Amygdala (tissue), 56 donors: ENCODE data around the gene LIPE.
"Not testable (repeated sequence)": the region's sequence is repeated elsewhere in the genome, so short reads cannot be mapped to it uniquely, and the experiment has no call there.

Source experiments
- DNase-seq, 56 donors: peaks; one replicate each; lab custom pipeline; 2025; lab: John Stamatoyannopoulos, UW

Gene LIPE, protein sequence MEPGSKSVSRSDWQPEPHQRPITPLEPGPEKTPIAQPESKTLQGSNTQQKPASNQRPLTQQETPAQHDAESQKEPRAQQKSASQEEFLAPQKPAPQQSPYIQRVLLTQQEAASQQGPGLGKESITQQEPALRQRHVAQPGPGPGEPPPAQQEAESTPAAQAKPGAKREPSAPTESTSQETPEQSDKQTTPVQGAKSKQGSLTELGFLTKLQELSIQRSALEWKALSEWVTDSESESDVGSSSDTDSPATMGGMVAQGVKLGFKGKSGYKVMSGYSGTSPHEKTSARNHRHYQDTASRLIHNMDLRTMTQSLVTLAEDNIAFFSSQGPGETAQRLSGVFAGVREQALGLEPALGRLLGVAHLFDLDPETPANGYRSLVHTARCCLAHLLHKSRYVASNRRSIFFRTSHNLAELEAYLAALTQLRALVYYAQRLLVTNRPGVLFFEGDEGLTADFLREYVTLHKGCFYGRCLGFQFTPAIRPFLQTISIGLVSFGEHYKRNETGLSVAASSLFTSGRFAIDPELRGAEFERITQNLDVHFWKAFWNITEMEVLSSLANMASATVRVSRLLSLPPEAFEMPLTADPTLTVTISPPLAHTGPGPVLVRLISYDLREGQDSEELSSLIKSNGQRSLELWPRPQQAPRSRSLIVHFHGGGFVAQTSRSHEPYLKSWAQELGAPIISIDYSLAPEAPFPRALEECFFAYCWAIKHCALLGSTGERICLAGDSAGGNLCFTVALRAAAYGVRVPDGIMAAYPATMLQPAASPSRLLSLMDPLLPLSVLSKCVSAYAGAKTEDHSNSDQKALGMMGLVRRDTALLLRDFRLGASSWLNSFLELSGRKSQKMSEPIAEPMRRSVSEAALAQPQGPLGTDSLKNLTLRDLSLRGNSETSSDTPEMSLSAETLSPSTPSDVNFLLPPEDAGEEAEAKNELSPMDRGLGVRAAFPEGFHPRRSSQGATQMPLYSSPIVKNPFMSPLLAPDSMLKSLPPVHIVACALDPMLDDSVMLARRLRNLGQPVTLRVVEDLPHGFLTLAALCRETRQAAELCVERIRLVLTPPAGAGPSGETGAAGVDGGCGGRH

DNA sequence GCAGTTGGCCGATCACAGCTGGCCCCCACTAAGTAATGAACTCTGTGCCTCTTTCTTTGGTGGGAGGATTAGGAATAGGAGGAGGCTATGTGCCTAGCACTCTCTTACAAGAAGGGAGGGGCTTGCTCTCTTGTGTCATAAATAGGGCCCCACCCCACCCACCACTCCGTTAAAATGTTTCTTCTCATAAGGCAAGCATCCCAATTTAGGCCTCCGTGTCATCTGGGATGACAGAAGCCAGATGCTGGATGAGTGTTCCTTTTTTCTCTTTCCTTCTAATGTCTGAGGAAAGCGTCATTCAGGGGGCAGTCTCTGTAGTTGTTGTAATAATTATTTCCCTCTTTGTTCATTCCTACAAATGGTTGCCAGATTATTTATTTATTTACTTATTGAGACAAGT, at the start of gene LIPE:
Gene LIPE (minus strand): TSS at position 76 of the 400 bp plus-strand sequence. CDS start 239 bp downstream, outside the sequence.
- peak in 2 of 56 donors; percentile 14 to 25 for DNase-seq

DNA sequence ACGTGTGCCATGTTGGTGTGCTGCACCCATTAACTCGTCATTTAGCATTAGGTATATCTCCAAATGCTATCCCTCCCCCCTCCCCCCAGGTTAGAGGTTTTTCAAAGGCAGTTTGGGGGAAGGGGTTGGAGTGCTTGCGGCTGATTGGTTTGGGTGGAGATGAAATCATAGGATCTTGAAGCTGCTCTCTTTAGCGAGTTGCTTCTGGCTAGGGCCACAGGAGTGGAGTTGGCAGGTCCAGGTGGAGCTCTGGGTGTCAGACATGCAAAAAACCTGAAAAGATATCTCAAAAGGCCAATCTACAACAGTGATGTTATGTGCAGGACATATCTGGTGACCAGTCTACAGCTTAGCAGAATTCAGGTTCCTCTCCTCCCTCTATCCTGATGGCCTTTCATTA, 48.2 kb upstream of the LIPE start:
- DNase-seq, result no peak

DNA sequence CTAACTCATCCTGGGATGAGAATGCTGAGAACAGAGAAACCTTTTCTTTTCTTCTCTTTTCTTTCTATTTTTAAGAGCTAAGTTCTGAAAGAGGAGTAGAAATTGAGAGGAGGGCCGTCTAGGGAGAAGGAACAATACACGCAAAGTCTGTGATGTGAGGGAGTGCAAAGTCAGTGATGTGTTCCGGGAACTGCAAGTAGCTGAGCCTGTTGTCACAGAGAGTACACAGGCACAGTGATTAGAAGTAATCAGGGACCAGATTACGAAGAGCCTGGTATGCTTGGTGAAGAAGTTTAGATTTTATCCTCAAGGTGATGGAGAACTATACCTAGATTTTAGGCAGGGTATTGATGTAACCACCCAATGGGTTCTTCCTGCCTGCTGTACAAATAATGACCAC, 47.6 kb upstream of the LIPE start:
- DNase-seq, result no peak

DNA sequence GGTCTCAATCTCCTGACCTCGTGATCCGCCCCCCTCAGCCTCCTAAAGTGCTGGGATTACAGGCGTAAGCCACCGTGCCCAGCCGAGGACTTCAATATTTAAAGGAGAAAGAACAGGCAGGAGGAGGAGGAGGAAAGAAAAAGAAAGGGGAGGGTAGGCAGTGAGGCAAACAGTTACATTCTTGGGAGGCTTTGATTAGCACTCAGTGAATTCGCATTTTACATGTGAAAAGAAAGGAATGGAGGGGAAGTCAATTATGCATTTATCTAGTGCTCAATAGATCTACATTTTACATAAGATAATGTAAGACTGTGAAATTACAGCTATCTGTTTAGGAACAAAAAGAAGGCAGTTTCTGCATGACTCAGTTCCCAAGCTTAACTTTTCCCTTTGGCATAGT, 46.5 kb upstream of the LIPE start:
- DNase-seq, result no peak

DNA sequence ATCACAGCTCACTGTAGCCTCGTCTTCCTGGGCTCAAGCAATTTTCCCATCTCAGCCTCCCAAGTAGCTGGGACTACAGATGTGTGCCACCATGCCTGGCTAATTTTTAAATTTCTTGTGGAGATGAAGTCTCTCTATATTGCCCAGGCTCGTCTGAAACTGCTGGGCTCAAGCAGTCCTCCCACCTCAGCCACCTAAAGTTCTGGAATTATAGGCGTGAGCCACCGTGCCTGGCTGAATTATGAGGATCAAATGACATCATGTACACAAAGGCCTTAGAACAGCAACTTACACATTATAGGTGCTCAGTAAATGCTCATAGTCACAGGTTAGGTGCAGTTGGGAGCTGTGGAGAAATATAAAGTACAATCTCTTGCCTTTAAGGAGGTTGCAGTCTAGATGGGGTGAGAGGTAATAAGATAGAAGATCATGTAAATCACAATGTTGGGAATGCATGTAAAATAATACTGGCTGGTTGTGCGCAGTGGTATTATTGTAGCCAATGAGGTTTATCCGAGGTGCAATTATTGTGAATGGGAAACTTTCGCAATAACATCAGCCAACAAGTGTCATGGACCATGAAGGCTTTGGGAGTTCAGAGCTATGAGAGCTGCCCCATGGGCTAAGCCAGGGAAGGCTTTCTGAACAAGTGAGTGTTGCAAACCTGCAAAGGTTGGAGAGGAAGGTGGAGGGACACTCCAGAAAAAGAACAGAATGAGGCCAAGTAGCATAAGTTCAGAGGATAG, 45.4 kb upstream of the LIPE start:
- DNase-seq, result no peak

DNA sequence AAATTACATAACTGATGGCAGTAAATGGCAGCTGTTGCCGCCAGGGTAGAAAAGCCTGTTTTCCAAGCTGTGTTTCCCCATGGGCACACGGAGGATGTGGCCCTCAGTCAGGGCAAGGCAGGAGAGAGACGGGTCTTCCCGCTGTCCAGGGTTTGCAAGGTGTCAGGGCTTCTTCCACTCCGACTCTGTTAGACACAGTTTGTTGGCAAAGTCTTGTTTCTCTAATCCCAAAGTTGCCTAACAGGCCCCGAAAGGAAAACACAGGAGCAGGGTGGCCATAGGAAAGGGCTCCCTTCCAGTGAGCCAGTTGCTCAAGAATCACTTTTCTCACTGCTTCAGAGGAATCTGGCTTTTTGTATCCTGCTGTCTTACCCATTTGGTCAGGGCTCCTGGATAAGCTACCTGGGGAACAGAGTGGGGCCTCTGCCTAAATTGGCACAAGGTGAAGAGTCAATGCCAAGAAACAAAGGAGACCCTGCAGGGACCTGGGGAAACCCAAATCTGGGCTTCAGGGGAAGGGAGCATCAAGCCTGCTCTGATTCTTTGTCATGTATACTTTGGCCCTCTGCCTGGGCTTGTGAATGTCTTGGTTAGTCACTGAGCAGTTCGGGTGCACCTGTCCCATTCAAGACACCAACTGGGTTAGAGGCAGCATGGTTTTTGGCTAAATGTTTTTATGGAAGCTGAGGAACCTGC, 44.5 kb upstream of the LIPE start:
- no peak for DNase-seq

DNA sequence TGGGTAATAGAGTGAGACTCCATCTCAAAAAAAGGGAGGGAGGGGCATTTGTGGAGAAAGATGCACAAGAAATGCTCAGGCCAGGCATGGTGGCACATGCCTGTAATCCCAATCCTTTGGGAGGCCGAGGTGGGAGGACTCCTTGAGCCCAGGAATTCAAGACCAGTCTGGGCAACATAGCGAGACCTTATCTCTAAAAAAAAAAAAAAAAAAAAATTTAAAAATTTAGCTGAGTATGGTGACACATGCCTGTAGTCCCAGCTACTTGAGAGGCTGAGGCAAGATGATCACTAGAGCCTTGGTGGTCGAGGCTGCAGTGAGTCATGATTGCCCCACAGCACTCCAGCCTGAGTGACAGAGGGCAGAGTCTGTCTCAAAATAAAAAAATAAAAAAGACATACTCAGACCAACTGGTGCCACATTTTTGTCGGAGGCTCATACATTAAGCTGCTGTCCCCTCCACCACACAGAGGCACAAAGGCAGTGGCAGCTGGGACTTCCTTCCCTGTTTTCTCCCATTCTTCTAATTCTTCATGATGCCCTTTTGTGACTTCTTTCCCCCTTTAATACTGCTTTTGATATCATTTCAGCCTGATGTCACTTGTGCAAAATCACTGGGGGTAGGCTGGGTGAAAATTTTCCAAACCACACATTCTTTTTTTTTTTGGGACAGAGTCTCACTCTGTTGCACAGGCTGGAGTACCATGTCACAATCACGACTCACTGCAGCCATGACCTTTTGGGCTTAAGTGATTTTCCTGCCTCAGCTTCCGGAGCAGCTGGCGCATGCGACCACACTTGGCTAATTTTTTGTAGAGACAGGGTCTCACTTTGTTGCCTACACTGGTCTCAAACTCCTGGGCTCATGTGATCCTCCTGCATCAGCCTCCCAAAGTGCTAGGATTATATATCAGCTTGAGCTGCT, 42.4 kb upstream of the LIPE start:
- no peak for DNase-seq

DNA sequence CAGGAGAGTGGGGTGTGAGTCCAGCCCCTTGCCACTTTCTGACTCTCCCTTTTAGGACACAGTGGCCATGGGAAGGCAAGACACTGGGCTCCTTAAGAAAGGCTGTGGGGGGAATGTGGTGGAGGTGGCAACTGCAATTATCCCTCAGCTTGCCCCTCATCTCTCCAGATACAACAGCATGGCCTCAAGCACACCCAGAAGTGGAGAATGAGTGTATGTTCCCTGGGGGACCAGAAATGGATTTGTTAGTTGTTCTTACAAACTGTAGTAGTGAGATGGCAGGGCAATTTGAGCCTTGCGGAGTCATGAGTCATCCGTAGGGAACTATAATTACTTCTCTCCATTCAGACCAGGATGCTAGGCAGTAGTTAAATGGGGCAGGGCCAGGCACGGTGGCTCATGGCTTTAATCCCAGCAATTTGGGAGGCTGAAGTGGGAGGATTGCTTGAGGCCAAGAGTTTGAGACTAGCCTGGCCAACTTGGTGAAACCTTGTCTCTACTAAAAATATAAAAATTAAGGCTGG, 41.1 kb upstream of the LIPE start:
- no peak for DNase-seq

DNA sequence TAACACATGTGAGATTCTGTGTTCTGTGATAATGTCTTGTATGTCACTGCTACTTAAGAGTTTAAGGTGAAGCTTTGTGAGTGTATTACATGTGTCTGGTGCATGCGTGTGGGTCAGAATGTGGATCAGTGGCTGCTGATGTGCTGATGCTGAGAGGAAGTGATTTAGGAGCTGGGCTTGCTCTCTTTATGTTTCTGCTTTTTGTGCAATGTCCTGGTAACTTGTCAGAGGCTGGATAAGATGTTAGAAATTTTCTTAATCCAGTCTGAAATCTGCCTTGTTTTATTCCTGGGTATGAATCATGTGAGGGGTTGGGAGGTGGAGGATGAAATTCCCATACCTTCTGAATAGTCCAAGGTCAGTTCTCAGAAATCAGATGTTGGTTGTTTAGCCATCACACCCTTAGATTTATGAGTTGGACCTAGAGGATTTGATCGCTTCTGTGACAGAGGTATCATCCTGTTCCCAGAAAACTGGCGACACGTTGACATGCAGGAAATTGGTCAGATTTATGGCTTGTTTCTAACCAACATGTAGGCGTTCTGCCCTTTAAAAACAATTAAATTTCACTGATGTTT, 40.1 kb upstream of the LIPE start:
- peak in 1 of 56 donors; percentile 7 for DNase-seq

DNA sequence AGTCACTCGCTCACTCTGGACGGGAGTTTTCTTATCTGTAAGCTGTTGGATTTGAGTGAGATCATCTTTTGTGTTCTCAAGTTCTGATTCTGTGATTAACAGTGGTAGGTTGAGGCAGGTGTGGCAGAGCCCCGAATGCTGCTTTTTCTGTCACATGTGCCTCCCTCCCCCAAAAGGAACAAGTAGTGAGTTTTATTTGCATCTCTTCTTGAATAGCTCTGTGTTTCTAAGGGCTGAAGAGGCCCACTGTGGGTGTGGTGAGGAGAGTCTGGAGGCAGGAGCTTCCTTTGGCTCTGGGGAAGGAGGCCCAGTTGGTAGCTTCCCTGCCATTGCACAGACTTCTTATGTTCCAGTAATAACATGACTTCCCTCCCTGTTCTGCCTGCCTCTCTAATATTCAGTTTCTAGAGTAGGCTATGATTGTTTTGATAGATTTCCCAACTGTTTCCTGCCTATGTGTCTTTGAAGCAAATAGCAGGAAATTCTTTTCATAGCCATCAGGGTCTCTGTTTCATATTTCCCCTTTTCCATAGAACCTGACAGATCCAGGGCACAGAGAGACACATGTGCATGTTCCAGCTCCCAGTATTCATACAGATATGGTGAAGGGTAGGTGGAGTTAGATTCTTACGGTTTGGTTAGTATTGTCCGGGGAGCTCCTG, 39.5 kb upstream of the LIPE start:
- DNase-seq, result no peak

DNA sequence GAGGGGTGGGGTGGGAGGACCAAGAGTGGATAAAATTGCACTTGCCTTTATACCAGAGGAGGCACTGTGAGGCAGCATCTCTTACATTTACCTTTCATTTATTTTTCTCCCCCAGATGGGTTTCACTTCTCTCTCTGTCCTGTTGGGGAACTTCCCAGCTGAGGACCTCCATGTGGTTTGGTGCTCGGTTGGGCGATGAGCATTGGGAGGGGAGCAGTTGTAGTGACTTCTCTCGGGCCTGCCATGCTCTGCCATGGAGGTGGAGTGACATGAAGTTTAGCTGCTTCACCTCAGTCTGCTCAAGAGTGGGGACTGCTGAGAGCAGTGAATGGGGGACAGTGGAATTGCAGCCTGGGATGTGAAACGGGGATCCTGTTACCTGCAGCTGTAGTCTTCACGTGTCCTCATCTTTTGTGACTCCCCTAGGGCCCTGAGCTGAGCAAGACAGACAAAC, 38.7 kb upstream of the LIPE start:
- DNase-seq, result peak in 2 of 56 donors; percentile 3 to 5

DNA sequence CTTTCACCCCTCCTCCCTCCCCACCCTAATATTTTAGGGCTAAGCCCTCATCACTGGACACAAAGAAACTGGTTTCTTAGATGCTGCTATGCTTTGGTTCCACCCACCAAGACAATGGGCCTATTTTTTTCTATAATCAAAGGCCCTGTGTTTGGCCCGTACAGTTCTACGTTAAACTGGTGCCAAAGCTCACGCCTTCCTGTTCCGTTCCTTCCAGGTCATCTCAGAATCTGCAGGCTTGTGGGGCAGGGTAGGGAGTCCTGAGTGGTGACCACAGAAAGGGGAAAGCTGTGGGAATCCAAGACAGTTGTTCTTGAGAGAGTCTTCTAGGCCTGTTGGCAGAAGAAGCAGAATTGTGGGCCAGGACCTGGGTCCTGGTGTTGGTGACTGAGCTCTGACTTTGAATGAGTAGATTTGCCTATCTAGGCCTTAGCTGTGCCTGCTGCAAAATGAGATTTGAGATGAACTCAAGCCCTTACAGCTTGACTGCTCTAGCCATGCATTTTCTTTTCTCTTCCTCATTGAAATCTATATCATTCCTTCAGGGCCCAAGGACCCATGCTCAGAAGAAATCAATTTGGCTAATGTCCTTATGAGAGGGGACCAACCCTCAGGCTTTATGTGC, 34.6 kb upstream of the LIPE start:
- peak in 51 of 56 donors; percentile 10 to 85 (median 54) for DNase-seq

DNA sequence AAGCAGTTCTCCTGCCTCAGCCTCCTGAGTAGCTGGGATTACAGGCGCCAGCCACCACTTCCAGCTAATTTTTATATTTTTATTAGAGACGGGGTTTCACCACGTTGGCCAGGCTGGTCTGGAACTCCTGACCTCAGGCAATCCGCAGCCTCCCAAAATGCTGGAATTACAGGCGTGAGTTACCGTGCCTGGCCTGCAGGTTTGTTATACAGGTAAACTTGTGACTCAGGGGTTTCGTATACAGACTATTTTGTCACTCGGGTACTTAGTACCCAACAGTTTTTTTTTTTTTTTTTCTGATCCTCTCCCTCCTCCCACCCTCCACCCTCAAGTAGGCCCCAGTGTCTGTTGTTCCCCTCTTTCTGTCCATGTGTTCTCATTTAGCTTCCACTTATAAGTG, 34.0 kb upstream of the LIPE start:
- DNase-seq, result not testable (repeated sequence)

DNA sequence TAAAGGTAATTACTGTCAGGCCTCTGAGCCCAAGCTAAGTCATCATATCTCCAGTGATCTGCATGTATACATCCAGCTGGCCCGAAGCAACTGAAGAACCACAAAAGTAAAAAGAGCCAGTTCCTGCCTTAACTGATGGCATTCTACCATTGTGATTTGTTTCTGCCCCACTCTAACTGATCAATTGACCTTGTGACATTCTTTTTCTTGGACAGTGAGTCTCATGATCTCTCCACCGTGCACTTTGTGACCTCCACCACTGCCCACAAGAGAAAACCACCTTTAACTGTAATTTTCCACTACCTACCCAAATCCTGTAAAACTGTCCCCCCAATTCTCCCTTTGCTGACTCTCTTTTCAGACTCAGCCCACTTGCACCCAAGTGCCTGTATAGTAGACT, 32.7 kb upstream of the LIPE start:
- DNase-seq, result no peak

DNA sequence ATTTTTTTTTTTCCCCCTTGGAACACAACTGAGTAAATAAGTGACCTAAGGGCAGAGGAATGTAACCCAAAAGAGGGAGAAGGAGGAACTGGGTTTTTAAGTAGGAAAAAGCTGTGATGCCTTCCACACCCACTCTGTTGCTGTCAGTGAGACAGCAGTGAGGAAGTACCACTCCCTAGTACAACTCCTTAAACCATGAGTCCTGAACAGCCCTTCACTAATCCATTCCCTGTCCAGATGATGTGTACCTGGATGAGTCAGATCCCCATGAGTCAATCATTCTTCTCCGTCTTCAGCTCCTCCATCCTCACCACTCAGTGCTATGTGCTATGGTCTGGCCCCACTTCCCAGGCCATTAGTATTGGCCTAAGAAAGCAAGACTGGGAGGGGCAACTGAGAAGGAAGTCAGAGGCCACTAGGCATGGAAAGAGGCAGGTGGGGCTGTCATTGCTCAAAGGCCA, 28.5 kb upstream of the LIPE start:
- DNase-seq, result no peak

DNA sequence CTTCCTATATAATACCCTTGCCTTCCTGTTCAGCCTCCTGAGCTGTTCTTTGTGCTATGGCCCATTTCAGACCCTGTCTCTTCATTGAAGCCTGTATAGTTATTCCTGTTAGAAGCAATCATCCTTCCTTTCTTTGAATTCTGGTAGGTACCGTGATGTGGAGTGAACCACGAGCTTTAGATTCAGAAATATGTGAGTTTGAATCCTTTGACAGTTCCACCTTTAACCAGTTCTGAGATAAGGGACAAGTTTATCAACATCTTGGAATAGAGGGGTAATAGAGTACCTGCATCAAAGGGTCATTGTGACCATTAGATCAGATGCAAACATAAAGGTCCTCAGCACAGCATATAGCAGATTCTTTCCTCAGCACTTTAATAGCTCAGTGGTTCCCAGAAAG, 27.9 kb upstream of the LIPE start:
- DNase-seq, result no peak

DNA sequence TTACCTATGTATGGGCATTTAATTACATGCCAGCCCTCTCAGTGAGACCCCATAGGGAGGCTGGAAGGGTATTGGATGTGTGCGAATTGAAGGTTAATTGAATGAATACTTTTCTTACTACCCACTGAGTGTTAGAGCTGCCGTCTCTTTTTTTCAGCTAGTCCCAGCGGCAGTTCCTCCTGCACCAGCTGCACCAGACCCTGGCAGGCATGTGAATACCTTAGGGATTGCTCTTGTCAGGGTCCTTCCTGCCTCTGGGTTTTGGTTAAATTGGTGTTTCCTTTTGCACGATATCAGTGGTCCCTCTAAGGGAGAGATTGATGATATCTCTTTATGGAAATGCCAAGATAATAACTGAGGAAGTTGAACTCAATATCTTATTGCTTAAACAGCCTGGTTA, 25.4 kb upstream of the LIPE start:
- DNase-seq, result no peak
